Natural killer cell (primary cell): ENCODE data around the gene PRKCSH. TPM values are rescaled to one million over a fixed set of nuclear protein-coding genes. Genes with fewer than 3 reads are reported as not detected.

Experiments
- ATAC-seq, 3 donors: fragments of 150-1000 bp in 2 of 3; fragments of 200-7000 bp in 1 of 3; cut with Tn5 transposase; 1 replicate in 1 of 3; 2 replicates in 2 of 3; pipeline ENCODE4 v1.10.0; 2021; ENCODE audit warnings: mild to moderate bottlenecking in 2 of 3, moderate library complexity in 2 of 3
- DNase-seq, 2 donors: peaks; one replicate each; pipeline versions ENCODE4 v3.0.0 to v3.0.0-alpha.2; 2013 to 2021; ENCODE audit warnings: mixed read lengths in 1 of 2
- H3K27ac ChIP-seq: one replicate; pipeline ENCODE4 v1.5.1; 2013; ENCODE audit warnings: mild to moderate bottlenecking, low read length
- H3K27me3 ChIP-seq: one replicate; pipeline ENCODE4 v1.6.1; 2013; ENCODE audit warnings: low read length; ENCODE audit not compliant: control insufficient read depth, insufficient read depth
- H3K36me3 ChIP-seq: one replicate; pipeline ENCODE4 v1.6.1; 2013; ENCODE audit warnings: low read length; ENCODE audit not compliant: control insufficient read depth, insufficient read depth
- H3K4me1 ChIP-seq: one replicate; pipeline ENCODE4 v1.6.1; 2013; ENCODE audit warnings: low read length; ENCODE audit not compliant: control insufficient read depth, insufficient read depth
- H3K4me3 ChIP-seq: one replicate; pipeline ENCODE4 v1.5.1; 2013; ENCODE audit warnings: low read length
- H3K9me3 ChIP-seq: one replicate; pipeline ENCODE4 v1.6.1; 2013; ENCODE audit warnings: low read length; ENCODE audit not compliant: control insufficient read depth, insufficient read depth
- H3K27ac Mint-ChIP-seq, 2 donors: one replicate each; pipeline ENCODE4 v1.8.0; 2022; ENCODE audit warnings: mild to moderate bottlenecking in 2 of 2, mixed read lengths in 2 of 2, moderate library complexity in 1 of 2
- H3K27me3 Mint-ChIP-seq, 2 donors: one replicate each; pipeline ENCODE4 v1.8.0; 2022; ENCODE audit warnings: low read depth in 2 of 2, mixed read lengths in 2 of 2
- H3K36me3 Mint-ChIP-seq: one replicate; pipeline ENCODE4 v1.8.0; 2022; ENCODE audit warnings: mixed read lengths
- H3K4me1 Mint-ChIP-seq, 2 donors: one replicate each; pipeline ENCODE4 v1.8.0; 2022; ENCODE audit warnings: mixed read lengths in 2 of 2
- H3K4me3 Mint-ChIP-seq: one replicate; pipeline ENCODE4 v1.8.0; 2022; ENCODE audit warnings: mild to moderate bottlenecking, moderate library complexity, mixed read lengths
- H3K9me3 Mint-ChIP-seq, 2 donors: one replicate each; pipeline ENCODE4 v1.8.0; 2022; ENCODE audit warnings: mixed read lengths in 2 of 2
- CTCF ChIP-seq: fragments of 200-600 bp; IDR thresholded peaks from one replicate; pipeline ENCODE4 v1.8.0; 2022; ENCODE audit warnings: antibody characterized with exemption
- WGBS: methylation state at CpG from one replicate; pipeline ENCODE4 v1.1.7; 2013; ENCODE audit warnings: missing lambda C conversion rate; ENCODE audit not compliant: insufficient coverage; 5-methylcytosine and 5-hydroxymethylcytosine counted together
- intact Hi-C: fragments of 100-400 bp; cut with micrococcal nuclease; formaldehyde crosslinking; loops from one replicate; pipeline ENCODE4 v1.14.2; 2022
- total RNA-seq, 4 donors: library from RNA; stranded (reverse); fragments of 120-200 nt in 1 of 4; gene quantifications; one replicate each; pipeline versions ENCODE4 v1.2.3 to v1.2.4, GENCODE V29; 2013 to 2022

The PRKCSH gene
- total RNA-seq = 100 to 1,000 TPM; 320 to 367 (median 327) TPM
- 106 TPM for total RNA-seq (2013)

DNA sequence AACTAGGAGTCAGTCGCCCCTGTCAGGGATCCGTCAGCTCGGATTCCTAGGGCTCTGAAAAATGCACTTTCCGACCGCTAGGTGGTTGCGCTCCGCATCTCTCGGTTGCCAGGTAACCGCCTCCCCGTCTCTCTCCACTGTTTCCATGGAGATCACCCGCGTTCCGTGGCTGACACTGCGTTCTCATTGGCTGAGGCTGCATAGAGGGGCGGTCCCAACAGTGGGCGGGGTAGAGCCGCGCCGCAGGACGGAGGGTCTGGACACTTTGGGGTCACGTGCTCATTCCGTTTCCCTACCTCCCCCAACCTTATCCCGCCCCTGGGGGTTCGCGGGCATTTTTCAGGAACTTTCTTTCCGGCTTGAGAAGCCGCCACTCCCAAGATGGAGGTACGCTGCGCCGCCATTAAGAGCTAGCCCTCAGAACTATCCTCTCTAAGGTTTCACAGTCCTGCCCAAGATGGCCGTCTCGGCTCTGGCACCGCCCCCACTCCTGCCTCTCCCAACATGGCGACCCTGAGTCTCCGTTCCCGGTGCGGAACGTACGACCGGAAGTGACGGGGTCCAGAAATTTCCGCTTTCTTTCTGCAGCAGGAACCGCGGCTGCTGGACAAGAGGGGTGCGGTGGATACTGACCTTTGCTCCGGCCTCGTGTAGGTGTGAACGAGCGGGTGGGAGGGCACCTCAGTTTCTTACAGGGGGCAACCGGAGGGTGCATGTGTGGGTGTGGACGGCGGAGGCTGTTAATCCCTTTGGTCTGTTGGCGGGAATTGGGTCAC is at the start of gene PRKCSH, which contains the start of gene ODAD3:
Gene PRKCSH (plus strand): TSS at position 579 of the 776 bp plus-strand sequence. CDS start 483 bp downstream, outside the sequence.
Gene ODAD3 (minus strand): TSS at position 65 of the 776 bp plus-strand sequence. CDS start 105 bp downstream, outside the sequence.
- Mint-ChIP-seq H3K27me3 (no peaks in the 10 kb centered on the region), H3K27ac (peak within 1 kb of the TSS; percentile 97 to 99), H3K4me1 (peaks cover 21 to 29% of the 10 kb centered on the region in 2 donors), H3K9me3 (no peaks in the 10 kb centered on the region), H3K4me3 (peak within 1 kb of the TSS; percentile 99), H3K36me3 (no peaks in the 10 kb centered on the region)
- Histone ChIP-seq H3K27me3 (no peaks in the 10 kb centered on the region), H3K4me3 (peak within 1 kb of the TSS; percentile 84), H3K4me1 (peaks cover 26% of the 10 kb centered on the region), H3K9me3 (no peaks in the 10 kb centered on the region), H3K27ac (peak within 1 kb of the TSS; percentile 75), H3K36me3 (peaks cover 10% of the 10 kb centered on the region)
- WGBS = under 1% methylated on average over 53 of the region's 53 CpGs
- ATAC-seq = peak; percentile 93 to 98 (median 93)
- intact Hi-C loops = loop anchor here (1.0 to 2.0 kb wide), 3 partner anchors 54 to 89 kb away; partner anchors contain the start of genes CCDC159, SWSAP1 and TMEM205
- TF ChIP-seq CTCF = peak; percentile 84
- DNase-seq = peak; percentile 94 to 99

DNA sequence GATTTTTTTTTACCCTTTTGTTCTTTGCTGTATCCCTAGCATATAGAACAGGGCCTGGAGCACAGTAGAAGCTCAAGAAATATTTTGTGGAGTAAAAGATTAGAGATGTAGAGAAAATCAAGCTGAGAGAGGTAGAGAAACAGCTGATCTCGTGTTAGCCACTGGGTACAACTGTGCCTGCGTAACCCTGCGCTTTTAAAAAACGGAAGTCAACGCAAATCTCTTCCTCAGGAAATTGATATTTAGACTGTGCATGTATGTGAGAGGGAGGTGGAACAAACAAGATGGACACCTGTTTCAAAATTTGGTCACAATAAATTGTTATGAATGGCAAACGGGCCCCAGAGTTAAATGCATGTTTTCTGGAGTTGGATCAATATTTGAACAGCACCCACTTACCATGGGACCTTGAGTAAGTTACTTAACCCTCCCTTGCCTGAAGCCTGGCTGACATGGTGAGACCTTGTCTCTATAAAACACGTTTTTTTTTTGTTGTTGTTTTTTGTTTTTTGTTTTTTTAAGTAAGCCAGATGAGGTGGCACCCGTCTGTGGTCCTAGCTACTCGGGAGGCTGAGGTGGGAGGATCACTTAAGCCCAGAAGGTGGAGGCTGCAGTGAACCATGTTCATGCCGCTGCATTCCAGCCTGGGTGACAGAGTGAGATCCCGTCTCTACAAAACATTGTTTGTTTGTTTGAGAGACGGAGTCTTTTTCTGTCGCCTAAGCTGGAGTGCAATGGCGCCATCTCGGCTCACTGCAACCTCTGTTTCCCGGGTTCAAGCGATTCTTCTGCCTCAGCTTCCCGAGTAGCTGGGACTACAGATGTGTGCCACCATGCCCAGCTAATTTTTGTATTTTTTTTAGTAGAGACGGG is 48.0 kb upstream of the PRKCSH start:
- ATAC-seq = no peak

GRCh38 chr19:11390359-11390758 is 45.1 kb upstream of the PRKCSH start:
- WGBS = 100% methylated on average over 2 of the region's 2 CpGs
- Histone ChIP-seq H3K27ac (no peak overlapping the region), H3K4me1 (peaks cover 5% of the 10 kb centered on the region), H3K27me3 (no peaks in the 10 kb centered on the region), H3K4me3 (no peak overlapping the region), H3K36me3 (no peaks in the 10 kb centered on the region), H3K9me3 (peaks cover 5% of the 10 kb centered on the region)
- TF ChIP-seq CTCF = no peak
- Mint-ChIP-seq H3K27ac (no peak overlapping the region), H3K4me1 (no peaks in the 10 kb centered on the region), H3K4me3 (no peak overlapping the region), H3K36me3 (no peaks in the 10 kb centered on the region), H3K27me3 (peaks cover 0 to 3% of the 10 kb centered on the region in 2 donors), H3K9me3 (no peaks in the 10 kb centered on the region)
- intact Hi-C loops = no loop called here
- ATAC-seq = no peak
- DNase-seq = no peak

More for the DNA sequence above, 48.0 kb upstream of the PRKCSH start:
- H3K4me3 ChIP-seq = no peak overlapping the region
- peaks cover 25% of the 10 kb centered on the region for H3K4me1 ChIP-seq
- Mint-ChIP-seq H3K4me1 (peaks cover 5 to 10% of the 10 kb centered on the region in 2 donors), H3K27ac (no peak overlapping the region), H3K36me3 (no peaks in the 10 kb centered on the region), H3K27me3 (peaks cover 0 to 14% of the 10 kb centered on the region in 2 donors), H3K9me3 (no peaks in the 10 kb centered on the region), H3K4me3 (no peak overlapping the region)
- intact Hi-C loops = no loop called here
- DNase-seq = peak in 1 of 2 donors; percentile 28
- no peaks in the 10 kb centered on the region for H3K36me3 ChIP-seq
- peaks cover 10% of the 10 kb centered on the region for H3K27me3 ChIP-seq
- peaks cover 5% of the 10 kb centered on the region for H3K9me3 ChIP-seq
- no peak for TF ChIP-seq CTCF
- H3K27ac ChIP-seq = no peak overlapping the region
- 61% methylated on average over 19 of the region's 19 CpGs for WGBS
